Lower leg skin (tissue), 3 donors: ENCODE measurements around the gene TPRX1.
"Not testable (repeated sequence)": the region's sequence is repeated elsewhere in the genome, so short reads cannot be mapped to it uniquely, and the experiment has no call there.

Experiments
- POLR2A ChIP-seq, 2 donors: fragments of 450-650 bp; IDR thresholded peaks; one replicate each; pipeline ENCODE4 v1.6.1; 2016 to 2017; ENCODE audit warnings: antibody characterized with exemption in 2 of 2, mild to moderate bottlenecking in 1 of 2, moderate library complexity in 1 of 2
- TF ChIP-seq, protein P1 (sequence below), 3 donors: fragments of 450-650 bp; IDR thresholded peaks; one replicate each; pipeline ENCODE4 v1.5.1; 2016; ENCODE audit warnings: antibody characterized with exemption in 3 of 3, mild to moderate bottlenecking in 3 of 3, moderate library complexity in 2 of 3

DNA sequence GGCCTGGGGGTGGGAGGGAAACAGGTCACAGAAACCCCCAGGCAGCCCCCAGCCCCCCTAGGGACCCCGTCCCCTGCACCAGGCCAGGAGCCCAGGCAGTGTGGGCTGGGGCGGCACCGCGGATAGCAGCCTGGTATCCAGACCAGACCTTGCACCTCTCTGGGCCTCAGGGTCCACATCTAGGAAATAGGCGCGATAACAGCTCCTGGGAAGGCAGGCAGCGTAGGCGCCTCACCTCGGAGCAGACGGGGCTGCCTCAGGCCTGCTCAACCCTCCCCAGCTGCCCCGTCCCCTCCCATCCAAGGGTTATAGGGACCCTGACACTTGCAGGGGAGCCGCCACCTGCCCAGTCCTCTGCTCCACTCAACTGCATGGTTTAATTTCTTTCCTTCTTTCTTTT, 680 bp downstream of the TPRX1 start:
- TF ChIP-seq POLR2A (IDR thresholded peaks at IDR 0.05) = not testable (repeated sequence)
- TF ChIP-seq, protein P1, sequence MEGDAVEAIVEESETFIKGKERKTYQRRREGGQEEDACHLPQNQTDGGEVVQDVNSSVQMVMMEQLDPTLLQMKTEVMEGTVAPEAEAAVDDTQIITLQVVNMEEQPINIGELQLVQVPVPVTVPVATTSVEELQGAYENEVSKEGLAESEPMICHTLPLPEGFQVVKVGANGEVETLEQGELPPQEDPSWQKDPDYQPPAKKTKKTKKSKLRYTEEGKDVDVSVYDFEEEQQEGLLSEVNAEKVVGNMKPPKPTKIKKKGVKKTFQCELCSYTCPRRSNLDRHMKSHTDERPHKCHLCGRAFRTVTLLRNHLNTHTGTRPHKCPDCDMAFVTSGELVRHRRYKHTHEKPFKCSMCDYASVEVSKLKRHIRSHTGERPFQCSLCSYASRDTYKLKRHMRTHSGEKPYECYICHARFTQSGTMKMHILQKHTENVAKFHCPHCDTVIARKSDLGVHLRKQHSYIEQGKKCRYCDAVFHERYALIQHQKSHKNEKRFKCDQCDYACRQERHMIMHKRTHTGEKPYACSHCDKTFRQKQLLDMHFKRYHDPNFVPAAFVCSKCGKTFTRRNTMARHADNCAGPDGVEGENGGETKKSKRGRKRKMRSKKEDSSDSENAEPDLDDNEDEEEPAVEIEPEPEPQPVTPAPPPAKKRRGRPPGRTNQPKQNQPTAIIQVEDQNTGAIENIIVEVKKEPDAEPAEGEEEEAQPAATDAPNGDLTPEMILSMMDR (IDR thresholded peaks at IDR 0.05) = not testable (repeated sequence)
